Neural cell (in vitro differentiated cells): ENCODE data around the gene ITPRID2. TPM values are rescaled to one million over a fixed set of nuclear protein-coding genes. Genes with fewer than 3 reads are reported as not detected.
A peak's percentile ranks its signal among the peaks of the same experiment; 100 is the strongest.

Experiments
- H2AFZ ChIP-seq: fragments of 200-600, 300-800 bp; sonication (generic), shearing (Covaris generic); 2 replicates; pipeline ENCODE4 v1.6.0; 2014; ENCODE audit warnings: low read depth, mild to moderate bottlenecking, antibody characterized with exemption, low read length, moderate library complexity
- H3F3A ChIP-seq: fragments of 200-600 bp; shearing (Covaris generic); 2 replicates; pipeline ENCODE4 v1.6.1; 2016; ENCODE audit warnings: mild to moderate bottlenecking, moderate library complexity, mixed read lengths, antibody characterized with exemption, low read length; ENCODE audit not compliant: insufficient read depth, poor library complexity, severe bottlenecking
- H3K27ac ChIP-seq: fragments of 200-600, 300-800 bp; sonication (generic), shearing (Covaris generic); 2 replicates; pipeline ENCODE4 v1.5.1; 2014; ENCODE audit warnings: mild to moderate bottlenecking, low read length, moderate library complexity
- H3K27me3 ChIP-seq: fragments of 300-800, 200-600 bp; sonication (generic), shearing (Covaris generic); 2 replicates; pipeline ENCODE4 v1.6.0; 2014; ENCODE audit warnings: mild to moderate bottlenecking, low read depth, low read length, moderate library complexity; ENCODE audit not compliant: insufficient read depth
- H3K36me3 ChIP-seq: fragments of 300-800, 200-600 bp; sonication (generic), shearing (Covaris generic); 2 replicates; pipeline ENCODE4 v1.5.1; 2014; ENCODE audit warnings: mild to moderate bottlenecking, antibody characterized with exemption, low read length, moderate library complexity; ENCODE audit not compliant: insufficient read depth
- H3K4me2 ChIP-seq: fragments of 300-800, 200-600 bp; sonication (generic), shearing (Covaris generic); 2 replicates; pipeline ENCODE4 v1.6.0; 2014; ENCODE audit warnings: mild to moderate bottlenecking, low read length
- H3K4me3 ChIP-seq: fragments of 300-800, 200-600 bp; sonication (generic), shearing (Covaris generic); 2 replicates; pipeline ENCODE4 v1.5.1; 2014; ENCODE audit warnings: mild to moderate bottlenecking, low read length, moderate library complexity
- H3K79me2 ChIP-seq: fragments of 200-600 bp; shearing (Covaris generic); replicated peaks from 2 replicates; pipeline ENCODE4 v1.6.0; 2014; ENCODE audit warnings: mild to moderate bottlenecking, low read length, moderate library complexity; ENCODE audit not compliant: insufficient read depth
- H3K9ac ChIP-seq: fragments of 300-800, 200-600 bp; sonication (generic), shearing (Covaris generic); 2 replicates; pipeline ENCODE4 v1.6.1; 2016; ENCODE audit warnings: mild to moderate bottlenecking, low read length, mixed read lengths
- H3K9me2 ChIP-seq: fragments of 200-600 bp; shearing (Covaris generic); 2 replicates; pipeline ENCODE4 v1.6.1; 2016; ENCODE audit warnings: mild to moderate bottlenecking, low read length, mixed read lengths; ENCODE audit not compliant: insufficient read depth
- H3K9me3 ChIP-seq: fragments of 200-600, 300-800 bp; sonication (generic), shearing (Covaris generic); 2 replicates; pipeline ENCODE4 v1.6.1; 2016; ENCODE audit warnings: mild to moderate bottlenecking, mixed run types, low read length, moderate library complexity, mixed read lengths
- H4K20me1 ChIP-seq: fragments of 200-600 bp; shearing (Covaris generic); 2 replicates; pipeline ENCODE4 v1.6.1; 2016; ENCODE audit warnings: mild to moderate bottlenecking, mixed run types; ENCODE audit not compliant: insufficient read depth
- EP300 ChIP-seq: fragments of 450-650 bp; conservative IDR thresholded peaks from 2 replicates; pipeline ENCODE4 v1.6.1; 2014; ENCODE audit warnings: antibody characterized with exemption, mild to moderate bottlenecking, moderate library complexity; ENCODE audit not compliant: poor library complexity, severe bottlenecking
- EZH2 ChIP-seq: fragments of 200-600, 300-800 bp; shearing (Covaris generic), sonication (generic); IDR thresholded peaks from 2 replicates; pipeline ENCODE4 v1.6.1; 2014; ENCODE audit warnings: antibody characterized with exemption, low read length, borderline replicate concordance, mild to moderate bottlenecking; ENCODE audit not compliant: insufficient read depth, poor library complexity, severe bottlenecking
- MXI1 ChIP-seq: fragments of 450-650 bp; conservative IDR thresholded peaks from 2 replicates; pipeline ENCODE4 v1.6.1; 2014; ENCODE audit warnings: antibody characterized with exemption, mild to moderate bottlenecking; ENCODE audit not compliant: poor library complexity, severe bottlenecking
- POLR2AphosphoS5 ChIP-seq: IDR thresholded peaks from 2 replicates; pipeline ENCODE4 v1.6.1; 2012
- RAD21 ChIP-seq: fragments of 450-650 bp; conservative IDR thresholded peaks from 2 replicates; pipeline ENCODE4 v1.6.1; 2014; ENCODE audit warnings: antibody characterized with exemption, mild to moderate bottlenecking, moderate library complexity
- REST ChIP-seq: IDR thresholded peaks from 2 replicates; pipeline ENCODE4 v1.6.1; 2012; ENCODE audit warnings: borderline replicate concordance
- SMC3 ChIP-seq: fragments of 450-650 bp; conservative IDR thresholded peaks from 2 replicates; pipeline ENCODE4 v1.6.1; 2014; ENCODE audit warnings: antibody characterized with exemption, mild to moderate bottlenecking, moderate library complexity; ENCODE audit not compliant: poor library complexity
- TAF1 ChIP-seq: IDR thresholded peaks from 2 replicates; pipeline ENCODE4 v1.6.1; 2012; ENCODE audit warnings: low read depth
- polyA plus RNA-seq: library from polyadenylated mRNA; depleted of rRNA; stranded (reverse); fragments of >200 nt; gene quantifications from 2 replicates; pipeline ENCODE4 v1.2.3, GENCODE V29; 2014
- TF ChIP-seq, protein P1 (sequence below): fragments of 450-650 bp; IDR thresholded peaks from 2 replicates; pipeline ENCODE4 v1.5.1; 2014; ENCODE audit warnings: antibody characterized with exemption, mild to moderate bottlenecking, moderate library complexity; ENCODE audit not compliant: poor library complexity, severe bottlenecking

The ITPRID2 gene
- polyA plus RNA-seq, 1 donor from 2014 or later, result 42.0 TPM

DNA sequence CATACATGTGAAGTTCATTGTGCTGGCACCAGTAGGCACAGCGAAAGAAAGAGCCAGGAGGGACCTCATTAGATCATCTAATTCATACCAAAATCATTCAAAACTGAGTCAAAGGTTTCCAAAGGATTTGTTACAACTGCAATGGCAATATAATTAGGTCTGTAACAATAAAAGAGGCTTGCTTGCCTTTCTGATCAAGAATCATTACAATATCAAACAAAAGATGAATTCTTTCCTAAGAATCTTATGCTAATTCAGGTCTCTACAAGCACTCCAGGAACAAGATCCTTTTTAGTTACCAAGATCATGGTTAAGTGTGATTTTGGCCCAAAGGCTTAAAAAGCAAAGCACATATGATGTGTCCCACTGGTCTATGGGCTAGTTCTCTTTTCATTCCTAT lies 41.9 kb upstream of the ITPRID2 start:
- no peak overlapping the region for H3K27ac ChIP-seq
- H3K4me3 ChIP-seq, result no peak overlapping the region
- no peak overlapping the region for H3K4me2 ChIP-seq

DNA sequence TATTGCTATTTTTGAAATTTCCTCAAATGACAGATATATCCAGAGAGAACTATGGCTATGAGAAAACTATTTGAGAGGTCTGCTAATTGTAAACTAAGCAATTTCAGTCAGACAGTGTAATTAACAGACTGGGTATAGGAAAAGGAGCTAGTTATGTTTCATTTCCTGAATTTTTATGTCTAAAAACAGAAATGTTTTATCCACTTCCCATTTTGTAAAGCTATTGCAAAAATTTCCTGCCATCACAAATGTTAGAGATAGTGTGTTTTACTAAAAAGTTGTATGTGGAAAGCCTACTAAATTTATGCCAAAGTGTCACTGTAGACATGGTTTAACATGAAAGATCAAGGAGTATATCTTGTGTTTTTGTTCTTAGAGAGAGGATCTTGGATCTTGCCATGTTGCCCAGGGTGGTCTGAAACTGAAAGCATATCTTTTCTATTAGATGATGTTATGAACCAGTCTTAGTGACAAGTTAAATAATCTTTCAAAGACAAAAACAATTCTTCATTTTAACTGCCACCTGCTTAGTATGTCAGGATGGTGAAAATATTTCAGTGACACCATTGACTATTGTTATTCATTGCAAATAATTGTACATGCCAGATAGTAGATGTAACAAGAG lies 40.5 kb upstream of the ITPRID2 start:
- Histone ChIP-seq H3K4me2 (no peak overlapping the region), H3K27me3 (no peaks in the 10 kb centered on the region), H3K9ac (no peak overlapping the region), H3K27ac (no peak overlapping the region), H3K79me2 (no peaks in the 10 kb centered on the region), H3K4me3 (no peak overlapping the region), H3K9me3 (no peaks in the 10 kb centered on the region), H3K36me3 (no peaks in the 10 kb centered on the region), H4K20me1 (no peaks in the 10 kb centered on the region), H3K9me2 (no peaks in the 10 kb centered on the region), H2AFZ (no peak overlapping the region), H3F3A (no peaks in the 10 kb centered on the region)
- TF ChIP-seq REST, result no peak
- peak; percentile 16 for TF ChIP-seq EP300
- TF ChIP-seq RAD21, result no peak
- TF ChIP-seq MXI1, result no peak
- TF ChIP-seq POLR2AphosphoS5, result no peak

More for the DNA sequence above, 41.9 kb upstream of the ITPRID2 start:
- no peaks in the 10 kb centered on the region for H3K9me3 ChIP-seq
- H3K79me2 ChIP-seq, result no peaks in the 10 kb centered on the region
- TF ChIP-seq SMC3 (no peak), EZH2 (no peak), EP300 (no peak)
- no peaks in the 10 kb centered on the region for H3K27me3 ChIP-seq
- H3F3A ChIP-seq, result no peaks in the 10 kb centered on the region
- no peak overlapping the region for H2AFZ ChIP-seq
- no peaks in the 10 kb centered on the region for H3K36me3 ChIP-seq
- no peak overlapping the region for H3K9ac ChIP-seq
- H4K20me1 ChIP-seq, result no peaks in the 10 kb centered on the region
- no peaks in the 10 kb centered on the region for H3K9me2 ChIP-seq

DNA sequence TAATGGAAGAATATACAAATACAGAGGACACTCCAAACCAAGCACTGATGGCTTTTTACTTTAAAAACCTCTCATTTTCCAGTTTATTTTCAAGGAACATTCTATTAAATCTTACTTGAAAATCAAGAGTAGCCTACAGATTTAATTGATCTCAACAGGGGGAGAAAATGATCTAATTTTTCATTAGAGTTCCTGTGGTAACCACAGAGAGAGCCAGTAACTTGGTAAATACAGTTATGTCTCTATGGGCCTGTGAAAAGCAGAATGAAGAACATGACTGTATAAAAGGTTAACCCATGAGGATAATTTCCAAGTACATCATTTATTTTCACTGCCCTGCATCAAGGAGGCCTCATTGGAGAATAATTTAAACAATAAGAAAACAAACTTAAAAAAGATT lies 39.8 kb upstream of the ITPRID2 start:
- Histone ChIP-seq H3K27me3 (no peaks in the 10 kb centered on the region), H3K79me2 (no peaks in the 10 kb centered on the region), H3K4me3 (no peak overlapping the region), H2AFZ (no peak overlapping the region), H3K9ac (no peak overlapping the region), H3F3A (no peaks in the 10 kb centered on the region), H3K9me3 (no peaks in the 10 kb centered on the region), H3K36me3 (no peaks in the 10 kb centered on the region), H3K9me2 (no peaks in the 10 kb centered on the region), H3K4me2 (no peak overlapping the region), H3K27ac (no peak overlapping the region), H4K20me1 (no peaks in the 10 kb centered on the region)
- TF ChIP-seq RAD21, result no peak
- no peak for TF ChIP-seq MXI1
- TF ChIP-seq EP300, result no peak
- TF ChIP-seq, protein P1, sequence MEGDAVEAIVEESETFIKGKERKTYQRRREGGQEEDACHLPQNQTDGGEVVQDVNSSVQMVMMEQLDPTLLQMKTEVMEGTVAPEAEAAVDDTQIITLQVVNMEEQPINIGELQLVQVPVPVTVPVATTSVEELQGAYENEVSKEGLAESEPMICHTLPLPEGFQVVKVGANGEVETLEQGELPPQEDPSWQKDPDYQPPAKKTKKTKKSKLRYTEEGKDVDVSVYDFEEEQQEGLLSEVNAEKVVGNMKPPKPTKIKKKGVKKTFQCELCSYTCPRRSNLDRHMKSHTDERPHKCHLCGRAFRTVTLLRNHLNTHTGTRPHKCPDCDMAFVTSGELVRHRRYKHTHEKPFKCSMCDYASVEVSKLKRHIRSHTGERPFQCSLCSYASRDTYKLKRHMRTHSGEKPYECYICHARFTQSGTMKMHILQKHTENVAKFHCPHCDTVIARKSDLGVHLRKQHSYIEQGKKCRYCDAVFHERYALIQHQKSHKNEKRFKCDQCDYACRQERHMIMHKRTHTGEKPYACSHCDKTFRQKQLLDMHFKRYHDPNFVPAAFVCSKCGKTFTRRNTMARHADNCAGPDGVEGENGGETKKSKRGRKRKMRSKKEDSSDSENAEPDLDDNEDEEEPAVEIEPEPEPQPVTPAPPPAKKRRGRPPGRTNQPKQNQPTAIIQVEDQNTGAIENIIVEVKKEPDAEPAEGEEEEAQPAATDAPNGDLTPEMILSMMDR, result no peak
- TF ChIP-seq SMC3, result no peak
- no peak for TF ChIP-seq TAF1
- TF ChIP-seq REST, result no peak
- TF ChIP-seq EZH2, result no peak
- no peak for TF ChIP-seq POLR2AphosphoS5
